ENCODE data around the gene GALNT2.

The GALNT2 gene

GRCh38 chr1:230129341-230129740 lies 62.3 kb downstream of the GALNT2 start:
- DNase-seq (ENCODE audit: low read depth): no peak

- DNase-seq (ENCODE audit: low read depth): no peak
Observed at GRCh38 chr1:230130172-230130944, 63.3 kb downstream of the GALNT2 start.

- no peak for DNase-seq (ENCODE audit: low read depth)
Observed at GRCh38 chr1:230131457-230131856, 64.4 kb downstream of the GALNT2 start.

GRCh38 chr1:230132758-230133157 lies 65.7 kb downstream of the GALNT2 start:
- no peak for DNase-seq (ENCODE audit: low read depth)

GRCh38 chr1:230135726-230136125 lies 68.7 kb downstream of the GALNT2 start:
- no peak for DNase-seq (ENCODE audit: low read depth)

- DNase-seq (ENCODE audit: low read depth): no peak
Observed at GRCh38 chr1:230136453-230137336, 69.7 kb downstream of the GALNT2 start.

GRCh38 chr1:230137337-230137815 lies 70.3 kb downstream of the GALNT2 start:
- no peak for DNase-seq (ENCODE audit: low read depth)

- DNase-seq (ENCODE audit: low read depth): no peak
Observed at GRCh38 chr1:230138561-230139239, 71.7 kb downstream of the GALNT2 start.

- no peak for DNase-seq (ENCODE audit: low read depth)
Observed at GRCh38 chr1:230139315-230139714, 72.3 kb downstream of the GALNT2 start.

GRCh38 chr1:230139741-230140140 lies 72.7 kb downstream of the GALNT2 start:
- no peak for DNase-seq (ENCODE audit: low read depth)

GRCh38 chr1:230140221-230141020 lies 73.4 kb downstream of the GALNT2 start:
- no peak for DNase-seq (ENCODE audit: low read depth)

GRCh38 chr1:230141021-230141648 lies 74.1 kb downstream of the GALNT2 start:
- no peak for DNase-seq (ENCODE audit: low read depth)

GRCh38 chr1:230141797-230142607 lies 75.0 kb downstream of the GALNT2 start:
- no peak for DNase-seq (ENCODE audit: low read depth)

GRCh38 chr1:230142608-230143210 lies 75.7 kb downstream of the GALNT2 start:
- no peak for DNase-seq (ENCODE audit: low read depth)

GRCh38 chr1:230143534-230143933 lies 76.5 kb downstream of the GALNT2 start:
- no peak for DNase-seq (ENCODE audit: low read depth)

GRCh38 chr1:230144010-230144614 lies 77.1 kb downstream of the GALNT2 start:
- DNase-seq (ENCODE audit: low read depth): no peak

- no peak for DNase-seq (ENCODE audit: low read depth)
Observed at GRCh38 chr1:230144758-230145504, 77.9 kb downstream of the GALNT2 start.

- no peak for DNase-seq (ENCODE audit: low read depth)
Observed at GRCh38 chr1:230145505-230145899, 78.5 kb downstream of the GALNT2 start.
